ENCODE data around the gene DGKZ.
A peak's percentile ranks its signal among the peaks of the same experiment; 100 is the strongest.
"Not testable (repeated sequence)": the region's sequence is repeated elsewhere in the genome, so short reads cannot be mapped to it uniquely, and the experiment has no call there.

The DGKZ gene, protein sequence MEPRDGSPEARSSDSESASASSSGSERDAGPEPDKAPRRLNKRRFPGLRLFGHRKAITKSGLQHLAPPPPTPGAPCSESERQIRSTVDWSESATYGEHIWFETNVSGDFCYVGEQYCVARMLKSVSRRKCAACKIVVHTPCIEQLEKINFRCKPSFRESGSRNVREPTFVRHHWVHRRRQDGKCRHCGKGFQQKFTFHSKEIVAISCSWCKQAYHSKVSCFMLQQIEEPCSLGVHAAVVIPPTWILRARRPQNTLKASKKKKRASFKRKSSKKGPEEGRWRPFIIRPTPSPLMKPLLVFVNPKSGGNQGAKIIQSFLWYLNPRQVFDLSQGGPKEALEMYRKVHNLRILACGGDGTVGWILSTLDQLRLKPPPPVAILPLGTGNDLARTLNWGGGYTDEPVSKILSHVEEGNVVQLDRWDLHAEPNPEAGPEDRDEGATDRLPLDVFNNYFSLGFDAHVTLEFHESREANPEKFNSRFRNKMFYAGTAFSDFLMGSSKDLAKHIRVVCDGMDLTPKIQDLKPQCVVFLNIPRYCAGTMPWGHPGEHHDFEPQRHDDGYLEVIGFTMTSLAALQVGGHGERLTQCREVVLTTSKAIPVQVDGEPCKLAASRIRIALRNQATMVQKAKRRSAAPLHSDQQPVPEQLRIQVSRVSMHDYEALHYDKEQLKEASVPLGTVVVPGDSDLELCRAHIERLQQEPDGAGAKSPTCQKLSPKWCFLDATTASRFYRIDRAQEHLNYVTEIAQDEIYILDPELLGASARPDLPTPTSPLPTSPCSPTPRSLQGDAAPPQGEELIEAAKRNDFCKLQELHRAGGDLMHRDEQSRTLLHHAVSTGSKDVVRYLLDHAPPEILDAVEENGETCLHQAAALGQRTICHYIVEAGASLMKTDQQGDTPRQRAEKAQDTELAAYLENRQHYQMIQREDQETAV

DNA sequence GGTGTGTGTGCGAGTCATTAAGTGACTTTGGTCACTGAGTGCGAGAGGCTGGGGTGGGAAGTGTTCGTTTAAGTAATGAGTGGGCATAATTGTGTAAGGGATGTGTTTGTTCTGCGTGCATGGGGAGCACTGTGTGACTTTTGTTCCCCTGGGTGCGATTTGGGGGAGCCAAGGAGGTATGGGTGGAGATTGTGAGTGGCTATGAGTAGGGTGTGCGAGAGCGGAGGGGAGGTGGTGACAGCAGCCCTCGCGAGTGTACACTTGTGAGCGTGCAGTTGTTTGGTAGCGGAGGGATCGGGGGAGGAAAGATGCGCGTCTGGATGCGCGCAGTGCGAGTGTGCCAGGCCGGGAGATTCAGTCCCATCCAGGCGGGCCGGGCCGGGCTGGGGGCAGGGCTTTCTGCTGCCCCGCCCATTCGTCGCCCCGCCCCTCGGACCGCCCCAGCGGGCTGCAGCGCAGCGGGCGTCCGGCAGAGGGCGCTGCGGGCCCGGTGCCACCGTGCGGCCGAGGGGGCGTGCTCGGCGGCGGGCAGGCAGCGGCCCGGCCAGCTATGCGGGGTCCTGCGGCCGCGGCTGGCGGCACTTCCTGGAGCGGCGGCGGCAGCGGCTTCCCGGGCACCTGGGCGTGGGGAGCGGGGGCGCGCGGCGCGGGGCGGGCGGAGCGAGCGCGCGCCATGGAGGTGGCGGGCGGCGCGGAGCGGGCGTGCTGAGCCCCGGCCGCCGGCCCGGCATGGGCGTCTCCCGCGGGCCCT, at the start of gene DGKZ:
DGKZ (plus strand) TSS at position 578 of the 751 bp plus-strand sequence. CDS start 197 bp downstream, outside the sequence.
- DNase-seq, result peak; percentile 86

DNA sequence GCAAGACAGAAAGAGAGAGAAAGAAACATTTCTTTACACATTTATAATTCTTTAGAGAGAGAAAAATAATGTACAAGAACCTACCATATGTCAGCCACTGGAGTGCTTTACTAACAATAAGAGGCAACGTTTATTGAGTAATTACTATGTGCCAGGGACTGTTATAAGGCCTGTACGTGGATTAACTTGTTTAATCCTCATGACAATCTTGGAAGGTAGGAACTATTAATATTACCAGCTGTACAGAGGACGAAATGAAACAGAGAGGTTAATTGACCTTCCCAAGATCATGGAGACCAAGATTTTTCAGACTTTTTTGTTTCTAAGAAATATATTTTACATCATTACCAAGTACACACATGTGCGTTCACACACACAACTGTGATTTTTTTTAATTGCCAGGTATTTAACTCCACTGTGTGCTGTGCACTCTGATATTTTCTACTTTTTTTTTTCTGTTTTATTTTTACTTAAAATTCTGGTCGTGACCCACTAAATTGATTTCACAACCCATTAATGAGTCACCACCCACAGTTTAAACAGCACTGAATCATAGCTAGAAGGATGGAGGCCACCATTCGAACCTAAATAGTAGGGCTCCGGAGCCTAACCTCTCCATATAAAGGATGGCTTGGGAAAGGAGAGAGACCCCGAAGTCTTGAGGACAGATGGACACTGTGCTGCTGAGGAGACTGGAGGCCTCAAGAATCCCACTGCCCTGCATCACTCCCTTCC, 48.4 kb upstream of the DGKZ start:
- DNase-seq, result no peak

GRCh38 chr11:46299451-46299961, 47.8 kb upstream of the DGKZ start:
- no peak for DNase-seq

- no peak for DNase-seq
Observed at GRCh38 chr11:46300270-46300669, 47.0 kb upstream of the DGKZ start.

DNA sequence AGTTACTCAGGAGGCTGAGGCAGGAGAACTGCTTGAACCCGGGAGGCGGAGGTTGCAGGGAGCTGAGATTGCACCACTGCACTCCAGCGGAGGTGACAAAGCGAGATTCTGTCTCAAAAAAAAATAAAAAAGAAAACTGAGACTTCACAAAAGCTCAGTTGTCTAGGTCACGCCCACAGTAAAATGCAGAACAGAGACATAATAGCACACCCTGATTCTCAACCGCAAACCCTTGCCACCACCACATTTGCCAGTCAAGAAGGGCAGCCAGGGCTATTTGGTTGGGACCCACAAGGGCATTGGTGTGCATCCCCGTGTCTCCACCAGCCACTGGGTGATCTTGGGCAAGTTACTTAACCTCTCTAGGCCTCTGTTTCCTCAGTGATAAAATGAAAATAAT, 44.4 kb upstream of the DGKZ start:
- DNase-seq, result no peak

DNA sequence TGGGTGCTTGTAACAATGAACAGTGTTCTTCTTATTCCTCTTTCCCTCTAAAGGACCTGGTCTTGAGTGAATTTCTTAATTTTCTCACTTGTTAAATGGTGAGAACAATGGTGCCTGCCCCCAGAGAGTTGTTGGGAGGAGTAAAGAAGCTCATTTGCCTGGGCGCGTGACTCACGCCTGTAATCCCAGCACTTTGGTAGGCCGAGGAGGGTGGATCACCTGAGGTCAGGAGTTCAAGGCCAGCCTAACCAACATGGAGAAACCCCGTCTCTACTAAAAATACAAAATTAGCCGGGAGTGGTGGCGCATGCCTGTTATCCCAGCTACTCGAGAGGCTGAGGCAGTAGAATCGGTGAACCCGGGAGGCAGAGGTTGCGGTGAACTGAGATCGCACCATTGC, 43.2 kb upstream of the DGKZ start:
- DNase-seq, result not testable (repeated sequence)

- no peak for DNase-seq
Observed at GRCh38 chr11:46304605-46305179, 42.6 kb upstream of the DGKZ start.

DNA sequence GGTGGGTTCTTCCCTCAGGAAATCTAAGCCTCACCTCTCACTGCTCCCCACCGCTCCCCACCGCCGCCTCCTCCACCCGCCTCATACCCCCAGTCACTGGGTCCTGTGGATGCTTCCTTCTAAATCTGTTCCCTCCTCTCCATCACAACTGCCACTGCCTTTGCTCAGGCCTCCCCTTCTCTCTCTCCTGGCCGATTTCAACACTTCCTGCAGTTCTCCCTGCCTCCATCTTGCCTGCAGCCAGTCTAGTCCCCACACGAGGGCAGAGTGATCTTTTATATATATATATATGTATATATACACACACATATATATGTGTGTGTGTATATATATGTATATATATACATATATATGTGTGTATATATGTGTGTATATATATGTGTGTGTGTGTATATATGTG, 42.0 kb upstream of the DGKZ start:
- DNase-seq, result no peak

DNA sequence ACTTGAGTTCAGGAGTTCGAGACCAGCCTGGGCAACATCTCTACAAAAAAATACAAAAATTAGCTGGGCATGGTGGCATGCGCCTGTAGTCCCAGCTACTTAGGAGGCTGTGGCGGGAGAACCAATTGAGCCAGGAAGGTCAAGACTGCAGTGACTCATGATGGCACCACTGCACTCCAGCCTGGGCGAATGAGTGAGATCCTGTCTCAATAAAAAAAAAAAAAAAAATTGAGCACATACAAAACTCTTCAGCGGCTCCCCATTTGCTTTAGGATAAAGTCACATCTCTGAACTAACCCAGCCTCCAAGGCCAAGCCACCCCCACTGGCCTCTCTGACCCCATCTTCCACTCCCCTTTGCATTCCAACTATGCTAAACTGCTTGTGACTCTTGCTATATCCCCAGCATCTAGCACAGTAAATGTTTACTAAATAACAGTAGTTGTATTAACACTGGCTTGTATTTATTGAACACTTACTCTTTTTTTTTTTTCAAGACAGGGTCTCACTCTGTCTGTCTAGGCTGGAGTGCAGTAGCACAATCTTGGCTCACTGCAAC, 40.9 kb upstream of the DGKZ start:
- DNase-seq, result no peak

DNA sequence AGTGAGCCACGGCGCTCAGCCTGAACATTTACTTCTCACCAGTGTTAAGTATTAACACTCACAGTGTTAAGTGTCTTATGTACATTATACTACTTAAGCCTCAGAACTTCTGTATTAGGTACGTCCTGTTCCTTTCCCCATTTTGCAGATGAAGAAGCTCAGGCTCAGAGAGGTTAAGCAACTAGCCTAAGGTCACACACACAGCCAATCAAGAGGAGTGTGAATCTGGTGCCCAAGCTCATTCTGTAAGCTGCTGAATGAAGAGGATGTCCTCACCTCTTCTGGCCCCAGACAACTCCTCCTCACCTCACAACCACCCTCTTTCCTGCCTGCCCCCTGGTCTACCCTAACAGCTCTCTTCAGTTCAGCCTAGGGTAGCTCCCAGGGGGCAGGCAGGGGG, 39.9 kb upstream of the DGKZ start:
- DNase-seq, result no peak

- no peak for DNase-seq
Observed at GRCh38 chr11:46307785-46308341, 39.4 kb upstream of the DGKZ start.

- DNase-seq, result peak; percentile 42
Observed at GRCh38 chr11:46308631-46309419, 38.4 kb upstream of the DGKZ start.

GRCh38 chr11:46309814-46310259, 37.4 kb upstream of the DGKZ start:
- no peak for DNase-seq

GRCh38 chr11:46315033-46315738, 32.1 kb upstream of the DGKZ start:
- DNase-seq, result peak; percentile 69

GRCh38 chr11:46315783-46316563, 31.3 kb upstream of the DGKZ start:
- no peak for DNase-seq

GRCh38 chr11:46319074-46319453, 28.2 kb upstream of the DGKZ start:
- no peak for DNase-seq

DNA sequence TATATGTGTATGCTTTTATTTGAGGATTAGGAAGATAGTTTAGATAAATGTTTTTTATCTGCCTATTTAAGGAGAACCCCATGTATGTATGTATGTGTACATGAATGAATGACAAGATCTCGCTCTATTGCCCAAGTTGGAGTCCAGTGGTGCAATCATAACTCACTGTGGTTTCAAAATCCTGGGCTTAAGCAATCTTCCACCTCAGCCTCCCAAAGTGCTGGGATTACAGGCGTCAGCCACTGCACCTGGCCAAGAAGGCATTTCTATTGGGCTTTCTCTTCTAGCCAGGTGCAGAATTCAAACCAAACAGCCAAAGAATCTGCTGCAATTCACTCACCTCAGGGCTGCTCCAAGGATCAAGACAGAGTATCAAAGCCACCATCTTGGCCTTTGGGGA, 25.5 kb upstream of the DGKZ start:
- DNase-seq, result no peak

DNA sequence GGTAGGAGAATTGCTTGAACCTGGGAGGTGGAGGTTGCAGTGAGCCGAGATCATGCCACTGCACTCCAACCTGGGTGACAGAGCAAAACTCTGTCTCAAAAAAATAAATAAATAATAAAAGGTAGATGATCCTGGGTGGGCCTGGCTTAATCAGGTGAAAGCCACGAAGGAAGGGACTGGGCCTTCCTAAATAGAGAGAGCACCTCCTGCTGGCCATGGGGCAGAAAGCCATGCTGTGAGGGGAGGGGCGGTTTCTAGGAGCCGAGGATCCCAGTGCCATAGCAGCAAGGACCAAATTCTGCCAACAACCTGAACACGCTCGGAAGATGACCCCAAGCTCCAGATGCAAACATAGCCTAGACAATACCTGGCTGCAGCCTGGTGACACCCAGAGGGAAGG, 24.5 kb upstream of the DGKZ start:
- DNase-seq, result no peak
